B cell (primary cell): ENCODE measurements around the gene OR3A3. TPM values are rescaled to one million over a fixed set of nuclear protein-coding genes. Genes with fewer than 3 reads are reported as not detected.
"Not testable (repeated sequence)": the region's sequence is repeated elsewhere in the genome, so short reads cannot be mapped to it uniquely, and the experiment has no call there.

ENCODE experiments used
- ATAC-seq: fragments of 200-7000 bp; cut with Tn5 transposase; one replicate; pipeline ENCODE4 v1.10.0; 2021; ENCODE audit warnings: low read depth, mild to moderate bottlenecking, moderate number of reproducible peaks, moderate library complexity
- CTCF ChIA-PET: fragments of 350-600 bp; sonication (Branson Sonifier 250); formaldehyde crosslinking; loops from one replicate; lab custom pipeline; 2021; ENCODE audit warnings: antibody characterized with exemption, inconsistent platforms; lab: Charles Lee
- POLR2A ChIA-PET: fragments of 350-600 bp; sonication (Branson Sonifier 250); formaldehyde crosslinking; loops from one replicate; lab custom pipeline; 2021; ENCODE audit warnings: antibody characterized with exemption; lab: Charles Lee
- DNase-seq: peaks from one replicate; pipeline ENCODE4 v3.0.0; 2013
- H2AFZ ChIP-seq: 2 replicates; pipeline ENCODE4 v1.6.1; 2012; ENCODE audit warnings: mild to moderate bottlenecking, low read depth, low read length; ENCODE audit not compliant: insufficient read depth, poor library complexity, severe bottlenecking
- H3K27ac ChIP-seq, 2 donors: 1 replicate in 1 of 2; 2 replicates in 1 of 2; pipeline ENCODE4 v1.5.1; 2012 to 2013; ENCODE audit warnings: low read length in 2 of 2, mild to moderate bottlenecking in 2 of 2, moderate library complexity in 1 of 2
- H3K27me3 ChIP-seq, 4 experiments: fragments of 200-600 bp in 1 of 4; sonication (generic) in 1 of 4; replicated peaks in 1 of 4; 1 replicate in 2 of 4; 2 replicates in 2 of 4; pipeline versions ENCODE4 v1.6.1 to v1.7.0; 2013 to 2016; ENCODE audit warnings: low read length in 3 of 4, mild to moderate bottlenecking in 2 of 4, mixed read lengths in 1 of 4, moderate library complexity in 1 of 4; ENCODE audit not compliant: insufficient read depth in 4 of 4, control insufficient read depth in 3 of 4; ENCODE audit errors: control extremely low read depth in 1 of 4
- H3K36me3 ChIP-seq, 2 experiments: replicated peaks in 1 of 2; 1 replicate in 1 of 2; 2 replicates in 1 of 2; pipeline versions ENCODE4 v1.6.1 to v1.7.1; 2013; ENCODE audit warnings: low read length in 1 of 2; ENCODE audit not compliant: insufficient read depth in 2 of 2, control insufficient read depth in 1 of 2; ENCODE audit errors: control extremely low read depth in 1 of 2, extremely low read depth in 1 of 2
- H3K4me1 ChIP-seq, 2 donors: fragments of 200-600 bp in 1 of 2; sonication (generic) in 1 of 2; 1 replicate in 1 of 2; 2 replicates in 1 of 2; pipeline versions ENCODE4 v1.5.1 to v1.6.1; 2013 to 2017; ENCODE audit warnings: low read length in 2 of 2; ENCODE audit not compliant: control insufficient read depth in 2 of 2, insufficient read depth in 2 of 2
- H3K4me2 ChIP-seq: replicated peaks from 2 replicates; pipeline ENCODE3; 2012; ENCODE audit warnings: mild to moderate bottlenecking, low read depth, low read length; ENCODE audit not compliant: poor library complexity, severe bottlenecking
- H3K4me3 ChIP-seq, 5 experiments: fragments of 200-600 bp in 1 of 5; sonication (generic) in 1 of 5; 1 replicate in 3 of 5; 2 replicates in 2 of 5; pipeline versions ENCODE4 v1.5.1 to v1.7.0; 2011 to 2016; ENCODE audit warnings: low read length in 4 of 5, mild to moderate bottlenecking in 4 of 5, low read depth in 2 of 5, control low read depth in 1 of 5, moderate library complexity in 1 of 5; ENCODE audit not compliant: insufficient read depth in 1 of 5; ENCODE audit errors: control extremely low read depth in 1 of 5, extremely low read depth in 1 of 5
- H3K79me2 ChIP-seq: fragments of 200-600 bp; sonication (generic); one replicate; pipeline ENCODE4 v1.6.0; 2016; ENCODE audit warnings: low read length; ENCODE audit not compliant: control insufficient read depth, insufficient read depth
- H3K9ac ChIP-seq: fragments of 200-600 bp; sonication (generic); 2 replicates; pipeline ENCODE4 v1.6.1; 2017; ENCODE audit warnings: mild to moderate bottlenecking, low read length, moderate library complexity
- H3K9me3 ChIP-seq, 3 donors: one replicate each; pipeline versions ENCODE4 v1.6.1 to v1.7.1; 2013; ENCODE audit warnings: low read length in 2 of 3; ENCODE audit not compliant: control insufficient read depth in 2 of 3, insufficient read depth in 1 of 3; ENCODE audit errors: control extremely low read depth in 1 of 3
- H4K20me1 ChIP-seq: 2 replicates; pipeline ENCODE4 v1.6.0; 2012; ENCODE audit warnings: mild to moderate bottlenecking, low read length; ENCODE audit not compliant: insufficient read depth, control insufficient read depth, poor library complexity, severe bottlenecking
- H3K27ac Mint-ChIP-seq: one replicate; pipeline ENCODE4 v1.8.0; 2021; ENCODE audit warnings: mixed read lengths
- H3K27me3 Mint-ChIP-seq: one replicate; pipeline ENCODE4 v1.8.0; 2021; ENCODE audit warnings: mixed read lengths
- H3K4me1 Mint-ChIP-seq: one replicate; pipeline ENCODE4 v1.8.0; 2021; ENCODE audit warnings: mixed read lengths
- H3K4me3 Mint-ChIP-seq: one replicate; pipeline ENCODE4 v1.8.0; 2021; ENCODE audit warnings: mixed read lengths
- H3K9me3 Mint-ChIP-seq: one replicate; pipeline ENCODE4 v1.8.0; 2022; ENCODE audit warnings: mixed read lengths; ENCODE audit not compliant: insufficient read depth
- CTCF ChIP-seq: fragments of 200-600 bp; IDR thresholded peaks from one replicate; pipeline ENCODE4 v1.8.0; 2022; ENCODE audit warnings: antibody characterized with exemption, mild to moderate bottlenecking
- EZH2 ChIP-seq: IDR thresholded peaks from 2 replicates; pipeline ENCODE4 v1.6.1; 2012; ENCODE audit warnings: borderline replicate concordance, low read depth, mild to moderate bottlenecking, moderate library complexity, low read length; ENCODE audit not compliant: insufficient read depth, poor library complexity, severe bottlenecking
- WGBS: methylation state at CpG from one replicate; pipeline ENCODE4 v1.1.5; 2013; ENCODE audit warnings: missing lambda C conversion rate; ENCODE audit not compliant: insufficient coverage; 5-methylcytosine and 5-hydroxymethylcytosine counted together
- intact Hi-C: fragments of 100-400 bp; cut with micrococcal nuclease; formaldehyde crosslinking; loops from one replicate; pipeline ENCODE4 v1.10.0; 2022
- polyA plus RNA-seq: library from polyadenylated mRNA; depleted of rRNA; stranded (reverse); fragments of >200 nt; gene quantifications from 2 replicates; pipeline ENCODE4 v1.2.3, GENCODE V29; 2012
- total RNA-seq, 2 donors: library from RNA; stranded (reverse); fragments of 120-200 nt in 1 of 2; gene quantifications; 1 replicate in 1 of 2; 2 replicates in 1 of 2; pipeline versions ENCODE4 v1.2.3 to v1.2.4, GENCODE V29; 2013 to 2022

Gene OR3A3
- total and polyA plus RNA-seq, 2 donors (not counting 1 experiment from before 2014, with no cell fraction given): not detected

GRCh38 chr17:3385869-3386816, 25.0 kb upstream of the OR3A3 start, which contains the start of gene OR3A2:
Gene OR3A2 (minus strand): TSS chr17:3386308.
- Mint-ChIP-seq H3K27me3 (peaks cover 49% of the 10 kb centered on the region), H3K4me1 (peaks cover 2% of the 10 kb centered on the region), H3K4me3 (peak within 1 kb of the TSS; percentile 65), H3K9me3 (no peaks in the 10 kb centered on the region), H3K27ac (peak within 1 kb of the TSS; percentile 46)
- H3K27me3 ChIP-seq: peaks cover 0 to 11% (median 7%) of the 10 kb centered on the region in 4 experiments
- H3K4me2 ChIP-seq: peak within 1 kb of the TSS; percentile 21
- H2AFZ ChIP-seq: no peak within 1 kb of the TSS
- 43% methylated on average over 91 of the region's 92 CpGs for WGBS
- no peak within 1 kb of the TSS for H3K27ac ChIP-seq
- peak within 1 kb of the TSS in 1 of 5 experiments; percentile 12 for H3K4me3 ChIP-seq
- H4K20me1 ChIP-seq: no peaks in the 10 kb centered on the region
- no peaks in the 10 kb centered on the region for H3K36me3 ChIP-seq
- H3K9me3 ChIP-seq: peaks cover 0 to 4% (median 0%) of the 10 kb centered on the region in 3 donors
- no peak for TF ChIP-seq EZH2
- TF ChIP-seq CTCF: no peak
- POLR2A ChIA-PET: no interaction called here
- intact Hi-C loops: no loop called here
- peaks cover 0 to 2% of the 10 kb centered on the region in 2 donors for H3K4me1 ChIP-seq
- peak; percentile 50 for DNase-seq
- no peaks in the 10 kb centered on the region for H3K79me2 ChIP-seq
- CTCF ChIA-PET: no interaction called here
- H3K9ac ChIP-seq: no peak within 1 kb of the TSS
- peak; percentile 69 for ATAC-seq

DNA sequence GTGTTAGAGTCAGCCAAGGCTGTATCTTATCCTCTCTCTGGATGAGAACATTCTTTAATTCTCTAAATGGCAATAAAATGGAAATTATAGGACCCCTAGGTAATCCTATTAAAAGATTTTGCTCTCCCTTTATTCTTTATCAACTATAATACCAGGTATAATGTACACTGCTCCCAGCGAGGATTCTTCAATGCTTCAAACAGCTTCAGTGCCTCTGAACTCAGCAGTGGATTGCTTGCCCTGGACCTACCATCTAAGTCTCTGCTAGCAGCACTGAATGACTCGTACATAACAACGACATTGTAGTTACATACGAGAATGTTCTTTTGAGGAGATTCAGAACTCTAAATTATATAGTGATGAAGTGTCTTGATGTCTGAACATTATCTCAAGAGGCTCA, 21.4 kb upstream of the OR3A3 start:
- ChIA-PET POLR2A (no interaction called here), CTCF (no interaction called here)
- Histone ChIP-seq H3K4me3 (no peak overlapping the region), H3K4me2 (no peak overlapping the region), H3K79me2 (no peaks in the 10 kb centered on the region), H3K4me1 (peaks cover 0 to 2% of the 10 kb centered on the region in 2 donors), H3K27ac (no peak overlapping the region), H3K36me3 (no peaks in the 10 kb centered on the region), H3K9me3 (peaks cover 0 to 4% (median 0%) of the 10 kb centered on the region in 3 donors), H4K20me1 (no peaks in the 10 kb centered on the region), H3K27me3 (peaks cover 0 to 8% (median 7%) of the 10 kb centered on the region in 4 experiments), H2AFZ (no peak overlapping the region), H3K9ac (no peak overlapping the region)
- peaks cover 44% of the 10 kb centered on the region for H3K27me3 Mint-ChIP-seq
- H3K9me3 Mint-ChIP-seq: no peaks in the 10 kb centered on the region
- no peak overlapping the region for H3K4me3 Mint-ChIP-seq
- TF ChIP-seq EZH2 (no peak), CTCF (no peak)
- DNase-seq: no peak
- ATAC-seq: no peak
- no peak overlapping the region for H3K27ac Mint-ChIP-seq
- WGBS: 67% methylated on average over 2 of the region's 4 CpGs
- intact Hi-C loops: no loop called here
- peaks cover 2% of the 10 kb centered on the region for H3K4me1 Mint-ChIP-seq

DNA sequence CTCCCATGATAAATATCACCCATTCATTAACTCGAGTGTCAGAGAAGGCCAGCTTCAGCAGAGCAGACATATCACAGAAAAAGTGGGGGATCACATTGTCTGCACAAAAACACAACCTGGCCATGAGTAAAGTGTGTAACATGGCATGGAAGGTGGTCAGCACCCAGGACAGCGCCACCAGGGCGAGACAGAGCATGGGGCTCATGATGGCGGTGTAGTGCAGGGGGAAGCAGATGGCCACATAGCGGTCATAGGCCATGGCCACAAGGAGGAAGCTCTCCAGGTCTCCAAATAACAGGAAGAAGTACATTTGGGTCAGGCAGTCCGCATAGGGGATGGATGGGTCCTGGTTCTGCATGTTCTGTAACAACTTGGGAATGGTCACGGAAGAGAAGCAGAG, 13.4 kb upstream of the OR3A3 start:
- H2AFZ ChIP-seq, H3K27ac Mint-ChIP-seq, H3K4me1 ChIP-seq, intact Hi-C loops, POLR2A ChIA-PET, H3K36me3 ChIP-seq, H3K27me3 ChIP-seq, DNase-seq, CTCF ChIA-PET, H3K9me3 ChIP-seq, H3K4me1 Mint-ChIP-seq, H3K9me3 Mint-ChIP-seq, H3K79me2 ChIP-seq, H3K4me2 ChIP-seq, H3K9ac ChIP-seq, H3K4me3 Mint-ChIP-seq, ATAC-seq, H3K27ac ChIP-seq, H3K4me3 ChIP-seq, H4K20me1 ChIP-seq: not testable (repeated sequence)
- peaks cover 23% of the 10 kb centered on the region for H3K27me3 Mint-ChIP-seq
- WGBS: 41% methylated on average over 5 of the region's 7 CpGs
